ENCODE results near the gene SATB2.

GRCh38 chr2:199503148-199503547 is 45.4 kb upstream of the SATB2 start:
- no peak for TF ChIP-seq POLR2A (IDR thresholded peaks at IDR 0.05)
- TF ChIP-seq, protein P1, sequence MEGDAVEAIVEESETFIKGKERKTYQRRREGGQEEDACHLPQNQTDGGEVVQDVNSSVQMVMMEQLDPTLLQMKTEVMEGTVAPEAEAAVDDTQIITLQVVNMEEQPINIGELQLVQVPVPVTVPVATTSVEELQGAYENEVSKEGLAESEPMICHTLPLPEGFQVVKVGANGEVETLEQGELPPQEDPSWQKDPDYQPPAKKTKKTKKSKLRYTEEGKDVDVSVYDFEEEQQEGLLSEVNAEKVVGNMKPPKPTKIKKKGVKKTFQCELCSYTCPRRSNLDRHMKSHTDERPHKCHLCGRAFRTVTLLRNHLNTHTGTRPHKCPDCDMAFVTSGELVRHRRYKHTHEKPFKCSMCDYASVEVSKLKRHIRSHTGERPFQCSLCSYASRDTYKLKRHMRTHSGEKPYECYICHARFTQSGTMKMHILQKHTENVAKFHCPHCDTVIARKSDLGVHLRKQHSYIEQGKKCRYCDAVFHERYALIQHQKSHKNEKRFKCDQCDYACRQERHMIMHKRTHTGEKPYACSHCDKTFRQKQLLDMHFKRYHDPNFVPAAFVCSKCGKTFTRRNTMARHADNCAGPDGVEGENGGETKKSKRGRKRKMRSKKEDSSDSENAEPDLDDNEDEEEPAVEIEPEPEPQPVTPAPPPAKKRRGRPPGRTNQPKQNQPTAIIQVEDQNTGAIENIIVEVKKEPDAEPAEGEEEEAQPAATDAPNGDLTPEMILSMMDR (IDR thresholded peaks at IDR 0.05), result no peak
